GM23338 (cell line): ENCODE measurements around the gene APBA2. TPM values are rescaled to one million over a fixed set of nuclear protein-coding genes. Genes with fewer than 3 reads are reported as not detected.

Experiments
- ATAC-seq: fragments of 200-7000 bp; cut with Tn5 transposase; 3 replicates; pipeline ENCODE4 v1.9.1; 2020
- DNase-seq: peaks from one replicate; pipeline ENCODE4 v3.0.0-alpha.2; 2015; ENCODE audit warnings: low spot score
- H2AFZ ChIP-seq: fragments of 200-600 bp; sonication (generic); 2 replicates; pipeline ENCODE4 v1.8.0; 2016; ENCODE audit warnings: antibody characterized with exemption, mild to moderate bottlenecking, moderate library complexity
- H3F3A ChIP-seq: fragments of 200-600 bp; sonication (generic); replicated peaks from 2 replicates; pipeline ENCODE4 v1.8.0; 2017; ENCODE audit warnings: antibody characterized with exemption, mixed run types, low read depth
- H3K27ac ChIP-seq: fragments of 200-600 bp; sonication (generic); 2 replicates; pipeline ENCODE4 v1.6.1; 2016; ENCODE audit warnings: low read depth
- H3K27me3 ChIP-seq: fragments of 200-600 bp; sonication (generic); 2 replicates; pipeline ENCODE4 v1.8.0; 2016; ENCODE audit warnings: mild to moderate bottlenecking, mixed run types, moderate library complexity; ENCODE audit not compliant: insufficient read depth
- H3K36me3 ChIP-seq: fragments of 200-600 bp; sonication (generic); 2 replicates; pipeline ENCODE4 v1.8.0; 2016; ENCODE audit warnings: mild to moderate bottlenecking; ENCODE audit not compliant: insufficient read depth
- H3K4me1 ChIP-seq: fragments of 200-600 bp; sonication (generic); 2 replicates; pipeline ENCODE4 v1.8.0; 2016; ENCODE audit warnings: mild to moderate bottlenecking, moderate library complexity; ENCODE audit not compliant: insufficient read depth
- H3K4me2 ChIP-seq: fragments of 200-600 bp; sonication (generic); 2 replicates; pipeline ENCODE4 v1.7.1; 2017; ENCODE audit warnings: mixed run types
- H3K4me3 ChIP-seq: fragments of 200-600 bp; sonication (generic); 2 replicates; pipeline ENCODE4 v1.6.1; 2016; ENCODE audit warnings: mixed run types
- H3K79me2 ChIP-seq: fragments of 200-600 bp; sonication (generic); replicated peaks from 2 replicates; pipeline ENCODE4 v1.8.0; 2017; ENCODE audit warnings: mild to moderate bottlenecking; ENCODE audit not compliant: insufficient read depth
- H3K9me2 ChIP-seq: fragments of 200-600 bp; sonication (generic); 2 replicates; pipeline ENCODE4 v1.8.0; 2017; ENCODE audit not compliant: insufficient read depth
- H4K20me1 ChIP-seq: fragments of 200-600 bp; sonication (generic); replicated peaks from 2 replicates; pipeline ENCODE4 v1.8.0; 2017; ENCODE audit warnings: mild to moderate bottlenecking; ENCODE audit not compliant: insufficient read depth
- H3K27ac Mint-ChIP-seq: 2 replicates; pipeline ENCODE4 v1.8.0; 2020; ENCODE audit warnings: inconsistent platforms, mild to moderate bottlenecking, moderate library complexity, mixed read lengths
- H3K27me3 Mint-ChIP-seq: 3 replicates; pipeline ENCODE4 v1.8.0; 2022; ENCODE audit warnings: low read depth, mild to moderate bottlenecking, moderate library complexity, mixed read lengths, inconsistent platforms; ENCODE audit not compliant: insufficient read depth, poor library complexity
- H3K36me3 Mint-ChIP-seq: 3 replicates; pipeline ENCODE4 v1.8.0; 2021; ENCODE audit warnings: low read depth, mild to moderate bottlenecking, inconsistent platforms, moderate library complexity, mixed read lengths
- H3K4me1 Mint-ChIP-seq: 3 replicates; pipeline ENCODE4 v1.8.0; 2020; ENCODE audit warnings: mild to moderate bottlenecking, inconsistent platforms, mixed read lengths
- H3K4me3 Mint-ChIP-seq: 3 replicates; pipeline ENCODE4 v1.8.0; 2021; ENCODE audit warnings: moderate library complexity, mild to moderate bottlenecking, inconsistent platforms, mixed read lengths
- H3K9me3 Mint-ChIP-seq: 3 replicates; pipeline ENCODE4 v1.8.0; 2020; ENCODE audit warnings: moderate library complexity, mild to moderate bottlenecking, inconsistent platforms, mixed read lengths
- CREB1 ChIP-seq: fragments of 250-450 bp; sonication (Bioruptor Pico); IDR thresholded peaks from 2 replicates; pipeline ENCODE4 v1.5.0; 2020; ENCODE audit warnings: low read depth, mild to moderate bottlenecking, moderate library complexity
- EZH2 ChIP-seq: fragments of 200-600 bp; sonication (generic); IDR thresholded peaks from one replicate; pipeline ENCODE4 v1.8.0; 2017; ENCODE audit warnings: antibody characterized with exemption, mild to moderate bottlenecking, low read depth; ENCODE audit not compliant: unreplicated experiment
- EZH2phosphoT487 ChIP-seq: fragments of 200-600 bp; sonication (generic); IDR thresholded peaks from one replicate; pipeline ENCODE4 v1.8.1; 2018; ENCODE audit warnings: antibody characterized with exemption; ENCODE audit not compliant: unreplicated experiment
- JUNB ChIP-seq: IDR thresholded peaks from one replicate; pipeline ENCODE4 v1.6.1; 2016; ENCODE audit warnings: antibody characterized with exemption; ENCODE audit not compliant: unreplicated experiment
- NANOG ChIP-seq: IDR thresholded peaks from 2 replicates; pipeline ENCODE4 v1.6.1; 2016; ENCODE audit warnings: antibody characterized with exemption, borderline replicate concordance
- POLR2AphosphoS5 ChIP-seq: IDR thresholded peaks from 2 replicates; pipeline ENCODE4 v1.6.1; 2016; ENCODE audit warnings: antibody characterized with exemption, low read depth
- polyA plus RNA-seq: library from polyadenylated mRNA; unstranded; fragments of >200 nt; fragmentation: Nextera tagmentation; extraction: Ambion mirVana; gene quantifications from 2 replicates; pipeline ENCODE4 v1.2.1, GENCODE V29; 2016
- total RNA-seq: library from RNA; depleted of rRNA; stranded (reverse); fragments of >200 nt; shearing (Covaris generic); gene quantifications from 2 replicates; pipeline ENCODE4 v1.2.3, GENCODE V29; 2014
- TF ChIP-seq, protein P1 (sequence below): fragments of 250-450 bp; sonication (Bioruptor Pico); IDR thresholded peaks from 2 replicates; pipeline ENCODE4 v1.5.0; 2020; ENCODE audit warnings: mild to moderate bottlenecking, moderate library complexity
- TF ChIP-seq, protein P2 (sequence below): IDR thresholded peaks from 2 replicates; pipeline ENCODE4 v1.6.1; 2016; ENCODE audit warnings: antibody characterized with exemption
- TF ChIP-seq, protein P3 (sequence below), 2 experiments: fragments of 200-600 bp in 1 of 2; sonication (generic) in 1 of 2; conservative IDR thresholded peaks; 2 replicates each; pipeline versions ENCODE4 v1.5.1 to v1.6.1; 2016 to 2017; ENCODE audit warnings: antibody characterized with exemption in 2 of 2, low read depth in 2 of 2, mild to moderate bottlenecking in 2 of 2, moderate library complexity in 1 of 2
- TF ChIP-seq, protein P4 (sequence below): IDR thresholded peaks from one replicate; pipeline ENCODE4 v1.6.1; 2018; ENCODE audit warnings: antibody characterized with exemption; ENCODE audit not compliant: unreplicated experiment

APBA2 gene
- total and polyA plus RNA-seq, 2 experiments from 2014 or later = 5.9 to 24.7 TPM

DNA sequence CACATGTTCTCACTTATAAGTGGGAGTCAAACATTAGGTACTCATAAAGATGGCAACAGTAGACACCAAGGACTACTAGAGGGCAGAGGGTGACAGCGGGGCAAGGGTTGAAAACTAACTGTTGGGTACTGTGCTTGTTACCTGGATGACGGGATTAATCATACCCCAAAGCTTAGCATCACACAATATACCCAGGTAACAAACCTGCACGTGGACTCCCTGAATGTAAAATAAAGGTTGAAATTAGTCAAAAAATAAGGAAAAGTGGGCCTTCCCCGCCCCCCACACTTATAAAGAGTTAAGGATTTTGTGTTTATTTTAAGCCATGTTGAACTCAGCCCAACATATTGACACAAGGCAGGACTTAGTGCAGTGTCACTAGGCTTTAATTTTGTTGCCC lies 96.1 kb downstream of the APBA2 start:
- Histone ChIP-seq H4K20me1 (no peaks in the 10 kb centered on the region), H2AFZ (no peak overlapping the region), H3K4me3 (no peak overlapping the region), H3K27me3 (no peaks in the 10 kb centered on the region), H3K36me3 (no peaks in the 10 kb centered on the region), H3K79me2 (no peaks in the 10 kb centered on the region), H3K4me1 (no peaks in the 10 kb centered on the region), H3K9me2 (no peaks in the 10 kb centered on the region), H3K27ac (no peak overlapping the region), H3F3A (no peaks in the 10 kb centered on the region), H3K4me2 (no peak overlapping the region)
- no peak for ATAC-seq
- Mint-ChIP-seq H3K27me3 (peaks cover 3% of the 10 kb centered on the region), H3K9me3 (no peaks in the 10 kb centered on the region), H3K4me3 (no peak overlapping the region), H3K36me3 (no peaks in the 10 kb centered on the region), H3K4me1 (peaks cover 16% of the 10 kb centered on the region), H3K27ac (no peak overlapping the region)
- DNase-seq = no peak
- TF ChIP-seq JUNB (no peak), NANOG (no peak), CREB1 (CRISPR knock-in tag) (no peak)
- TF ChIP-seq, protein P1, sequence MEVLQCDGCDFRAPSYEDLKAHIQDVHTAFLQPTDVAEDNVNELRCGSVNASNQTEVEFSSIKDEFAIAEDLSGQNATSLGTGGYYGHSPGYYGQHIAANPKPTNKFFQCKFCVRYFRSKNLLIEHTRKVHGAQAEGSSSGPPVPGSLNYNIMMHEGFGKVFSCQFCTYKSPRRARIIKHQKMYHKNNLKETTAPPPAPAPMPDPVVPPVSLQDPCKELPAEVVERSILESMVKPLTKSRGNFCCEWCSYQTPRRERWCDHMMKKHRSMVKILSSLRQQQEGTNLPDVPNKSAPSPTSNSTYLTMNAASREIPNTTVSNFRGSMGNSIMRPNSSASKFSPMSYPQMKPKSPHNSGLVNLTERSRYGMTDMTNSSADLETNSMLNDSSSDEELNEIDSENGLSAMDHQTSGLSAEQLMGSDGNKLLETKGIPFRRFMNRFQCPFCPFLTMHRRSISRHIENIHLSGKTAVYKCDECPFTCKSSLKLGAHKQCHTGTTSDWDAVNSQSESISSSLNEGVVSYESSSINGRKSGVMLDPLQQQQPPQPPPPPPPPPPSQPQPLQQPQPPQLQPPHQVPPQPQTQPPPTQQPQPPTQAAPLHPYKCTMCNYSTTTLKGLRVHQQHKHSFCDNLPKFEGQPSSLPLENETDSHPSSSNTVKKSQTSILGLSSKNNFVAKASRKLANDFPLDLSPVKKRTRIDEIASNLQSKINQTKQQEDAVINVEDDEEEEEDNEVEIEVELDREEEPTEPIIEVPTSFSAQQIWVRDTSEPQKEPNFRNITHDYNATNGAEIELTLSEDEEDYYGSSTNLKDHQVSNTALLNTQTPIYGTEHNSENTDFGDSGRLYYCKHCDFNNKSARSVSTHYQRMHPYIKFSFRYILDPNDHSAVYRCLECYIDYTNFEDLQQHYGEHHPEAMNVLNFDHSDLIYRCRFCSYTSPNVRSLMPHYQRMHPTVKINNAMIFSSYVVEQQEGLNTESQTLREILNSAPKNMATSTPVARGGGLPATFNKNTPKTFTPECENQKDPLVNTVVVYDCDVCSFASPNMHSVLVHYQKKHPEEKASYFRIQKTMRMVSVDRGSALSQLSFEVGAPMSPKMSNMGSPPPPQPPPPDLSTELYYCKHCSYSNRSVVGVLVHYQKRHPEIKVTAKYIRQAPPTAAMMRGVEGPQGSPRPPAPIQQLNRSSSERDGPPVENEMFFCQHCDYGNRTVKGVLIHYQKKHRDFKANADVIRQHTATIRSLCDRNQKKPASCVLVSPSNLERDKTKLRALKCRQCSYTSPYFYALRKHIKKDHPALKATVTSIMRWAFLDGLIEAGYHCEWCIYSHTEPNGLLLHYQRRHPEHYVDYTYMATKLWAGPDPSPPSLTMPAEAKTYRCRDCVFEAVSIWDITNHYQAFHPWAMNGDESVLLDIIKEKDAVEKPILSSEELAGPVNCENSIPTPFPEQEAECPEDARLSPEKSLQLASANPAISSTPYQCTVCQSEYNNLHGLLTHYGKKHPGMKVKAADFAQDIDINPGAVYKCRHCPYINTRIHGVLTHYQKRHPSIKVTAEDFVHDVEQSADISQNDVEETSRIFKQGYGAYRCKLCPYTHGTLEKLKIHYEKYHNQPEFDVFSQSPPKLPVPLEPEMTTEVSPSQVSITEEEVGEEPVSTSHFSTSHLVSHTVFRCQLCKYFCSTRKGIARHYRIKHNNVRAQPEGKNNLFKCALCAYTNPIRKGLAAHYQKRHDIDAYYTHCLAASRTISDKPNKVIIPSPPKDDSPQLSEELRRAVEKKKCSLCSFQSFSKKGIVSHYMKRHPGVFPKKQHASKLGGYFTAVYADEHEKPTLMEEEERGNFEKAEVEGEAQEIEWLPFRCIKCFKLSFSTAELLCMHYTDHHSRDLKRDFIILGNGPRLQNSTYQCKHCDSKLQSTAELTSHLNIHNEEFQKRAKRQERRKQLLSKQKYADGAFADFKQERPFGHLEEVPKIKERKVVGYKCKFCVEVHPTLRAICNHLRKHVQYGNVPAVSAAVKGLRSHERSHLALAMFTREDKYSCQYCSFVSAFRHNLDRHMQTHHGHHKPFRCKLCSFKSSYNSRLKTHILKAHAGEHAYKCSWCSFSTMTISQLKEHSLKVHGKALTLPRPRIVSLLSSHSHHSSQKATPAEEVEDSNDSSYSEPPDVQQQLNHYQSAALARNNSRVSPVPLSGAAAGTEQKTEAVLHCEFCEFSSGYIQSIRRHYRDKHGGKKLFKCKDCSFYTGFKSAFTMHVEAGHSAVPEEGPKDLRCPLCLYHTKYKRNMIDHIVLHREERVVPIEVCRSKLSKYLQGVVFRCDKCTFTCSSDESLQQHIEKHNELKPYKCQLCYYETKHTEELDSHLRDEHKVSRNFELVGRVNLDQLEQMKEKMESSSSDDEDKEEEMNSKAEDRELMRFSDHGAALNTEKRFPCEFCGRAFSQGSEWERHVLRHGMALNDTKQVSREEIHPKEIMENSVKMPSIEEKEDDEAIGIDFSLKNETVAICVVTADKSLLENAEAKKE (CRISPR knock-in tag) = no peak

DNA sequence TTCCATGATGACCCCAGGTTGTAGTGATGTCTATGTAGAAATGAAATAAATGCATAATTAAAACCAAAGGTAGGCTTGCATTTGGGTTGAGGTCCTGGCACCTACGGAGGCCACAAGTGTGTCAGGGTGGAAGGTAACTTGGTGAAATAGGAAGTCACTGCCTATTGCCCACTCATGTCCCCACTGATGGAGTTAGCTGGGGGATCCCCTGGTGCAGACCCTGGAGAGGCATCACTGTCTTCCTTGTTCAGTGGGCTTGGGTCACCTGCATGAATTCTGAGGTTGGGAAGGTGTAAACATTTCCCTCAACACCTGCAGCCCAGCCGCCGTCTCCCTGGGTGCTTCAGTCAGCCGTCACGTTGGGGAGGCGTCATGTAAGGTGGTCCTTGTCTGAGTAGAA lies 97.1 kb downstream of the APBA2 start:
- H3F3A ChIP-seq = no peaks in the 10 kb centered on the region
- H2AFZ ChIP-seq = no peak overlapping the region
- H3K27me3 ChIP-seq = no peaks in the 10 kb centered on the region
- H3K36me3 ChIP-seq = no peaks in the 10 kb centered on the region
- peaks cover 16% of the 10 kb centered on the region for H3K4me1 Mint-ChIP-seq
- H3K9me3 Mint-ChIP-seq = no peaks in the 10 kb centered on the region
- H3K4me1 ChIP-seq = no peaks in the 10 kb centered on the region
- no peak for ATAC-seq
- H3K4me3 Mint-ChIP-seq = no peak overlapping the region
- H3K36me3 Mint-ChIP-seq = no peaks in the 10 kb centered on the region
- no peaks in the 10 kb centered on the region for H4K20me1 ChIP-seq
- H3K9me2 ChIP-seq = no peaks in the 10 kb centered on the region
- no peaks in the 10 kb centered on the region for H3K79me2 ChIP-seq
- peaks cover 3% of the 10 kb centered on the region for H3K27me3 Mint-ChIP-seq
- DNase-seq = no peak
- no peak overlapping the region for H3K27ac ChIP-seq
- H3K4me2 ChIP-seq = no peak overlapping the region
- H3K4me3 ChIP-seq = no peak overlapping the region
- no peak overlapping the region for H3K27ac Mint-ChIP-seq
- TF ChIP-seq NANOG (no peak), EZH2 (no peak), EZH2phosphoT487 (no peak), JUNB (no peak), POLR2AphosphoS5 (no peak), CREB1 (CRISPR knock-in tag) (no peak)
- TF ChIP-seq, protein P2, sequence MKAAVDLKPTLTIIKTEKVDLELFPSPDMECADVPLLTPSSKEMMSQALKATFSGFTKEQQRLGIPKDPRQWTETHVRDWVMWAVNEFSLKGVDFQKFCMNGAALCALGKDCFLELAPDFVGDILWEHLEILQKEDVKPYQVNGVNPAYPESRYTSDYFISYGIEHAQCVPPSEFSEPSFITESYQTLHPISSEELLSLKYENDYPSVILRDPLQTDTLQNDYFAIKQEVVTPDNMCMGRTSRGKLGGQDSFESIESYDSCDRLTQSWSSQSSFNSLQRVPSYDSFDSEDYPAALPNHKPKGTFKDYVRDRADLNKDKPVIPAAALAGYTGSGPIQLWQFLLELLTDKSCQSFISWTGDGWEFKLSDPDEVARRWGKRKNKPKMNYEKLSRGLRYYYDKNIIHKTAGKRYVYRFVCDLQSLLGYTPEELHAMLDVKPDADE = no peak
- TF ChIP-seq, protein P3, sequence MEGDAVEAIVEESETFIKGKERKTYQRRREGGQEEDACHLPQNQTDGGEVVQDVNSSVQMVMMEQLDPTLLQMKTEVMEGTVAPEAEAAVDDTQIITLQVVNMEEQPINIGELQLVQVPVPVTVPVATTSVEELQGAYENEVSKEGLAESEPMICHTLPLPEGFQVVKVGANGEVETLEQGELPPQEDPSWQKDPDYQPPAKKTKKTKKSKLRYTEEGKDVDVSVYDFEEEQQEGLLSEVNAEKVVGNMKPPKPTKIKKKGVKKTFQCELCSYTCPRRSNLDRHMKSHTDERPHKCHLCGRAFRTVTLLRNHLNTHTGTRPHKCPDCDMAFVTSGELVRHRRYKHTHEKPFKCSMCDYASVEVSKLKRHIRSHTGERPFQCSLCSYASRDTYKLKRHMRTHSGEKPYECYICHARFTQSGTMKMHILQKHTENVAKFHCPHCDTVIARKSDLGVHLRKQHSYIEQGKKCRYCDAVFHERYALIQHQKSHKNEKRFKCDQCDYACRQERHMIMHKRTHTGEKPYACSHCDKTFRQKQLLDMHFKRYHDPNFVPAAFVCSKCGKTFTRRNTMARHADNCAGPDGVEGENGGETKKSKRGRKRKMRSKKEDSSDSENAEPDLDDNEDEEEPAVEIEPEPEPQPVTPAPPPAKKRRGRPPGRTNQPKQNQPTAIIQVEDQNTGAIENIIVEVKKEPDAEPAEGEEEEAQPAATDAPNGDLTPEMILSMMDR (conservative IDR thresholded peaks at IDR 0.05; ENCODE audit: low read depth in 2 of 2) = no peak
- TF ChIP-seq, protein P4, sequence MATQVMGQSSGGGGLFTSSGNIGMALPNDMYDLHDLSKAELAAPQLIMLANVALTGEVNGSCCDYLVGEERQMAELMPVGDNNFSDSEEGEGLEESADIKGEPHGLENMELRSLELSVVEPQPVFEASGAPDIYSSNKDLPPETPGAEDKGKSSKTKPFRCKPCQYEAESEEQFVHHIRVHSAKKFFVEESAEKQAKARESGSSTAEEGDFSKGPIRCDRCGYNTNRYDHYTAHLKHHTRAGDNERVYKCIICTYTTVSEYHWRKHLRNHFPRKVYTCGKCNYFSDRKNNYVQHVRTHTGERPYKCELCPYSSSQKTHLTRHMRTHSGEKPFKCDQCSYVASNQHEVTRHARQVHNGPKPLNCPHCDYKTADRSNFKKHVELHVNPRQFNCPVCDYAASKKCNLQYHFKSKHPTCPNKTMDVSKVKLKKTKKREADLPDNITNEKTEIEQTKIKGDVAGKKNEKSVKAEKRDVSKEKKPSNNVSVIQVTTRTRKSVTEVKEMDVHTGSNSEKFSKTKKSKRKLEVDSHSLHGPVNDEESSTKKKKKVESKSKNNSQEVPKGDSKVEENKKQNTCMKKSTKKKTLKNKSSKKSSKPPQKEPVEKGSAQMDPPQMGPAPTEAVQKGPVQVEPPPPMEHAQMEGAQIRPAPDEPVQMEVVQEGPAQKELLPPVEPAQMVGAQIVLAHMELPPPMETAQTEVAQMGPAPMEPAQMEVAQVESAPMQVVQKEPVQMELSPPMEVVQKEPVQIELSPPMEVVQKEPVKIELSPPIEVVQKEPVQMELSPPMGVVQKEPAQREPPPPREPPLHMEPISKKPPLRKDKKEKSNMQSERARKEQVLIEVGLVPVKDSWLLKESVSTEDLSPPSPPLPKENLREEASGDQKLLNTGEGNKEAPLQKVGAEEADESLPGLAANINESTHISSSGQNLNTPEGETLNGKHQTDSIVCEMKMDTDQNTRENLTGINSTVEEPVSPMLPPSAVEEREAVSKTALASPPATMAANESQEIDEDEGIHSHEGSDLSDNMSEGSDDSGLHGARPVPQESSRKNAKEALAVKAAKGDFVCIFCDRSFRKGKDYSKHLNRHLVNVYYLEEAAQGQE = no peak
